Measurements from ENCODE around the gene MPDZ. TPM values are rescaled to one million over a fixed set of nuclear protein-coding genes. Genes with fewer than 3 reads are reported as not detected.
"Not testable (repeated sequence)": the region's sequence is repeated elsewhere in the genome, so short reads cannot be mapped to it uniquely, and the experiment has no call there.

MPDZ gene
- total RNA-seq, 1 donor from 2014 or later: not detected

DNA sequence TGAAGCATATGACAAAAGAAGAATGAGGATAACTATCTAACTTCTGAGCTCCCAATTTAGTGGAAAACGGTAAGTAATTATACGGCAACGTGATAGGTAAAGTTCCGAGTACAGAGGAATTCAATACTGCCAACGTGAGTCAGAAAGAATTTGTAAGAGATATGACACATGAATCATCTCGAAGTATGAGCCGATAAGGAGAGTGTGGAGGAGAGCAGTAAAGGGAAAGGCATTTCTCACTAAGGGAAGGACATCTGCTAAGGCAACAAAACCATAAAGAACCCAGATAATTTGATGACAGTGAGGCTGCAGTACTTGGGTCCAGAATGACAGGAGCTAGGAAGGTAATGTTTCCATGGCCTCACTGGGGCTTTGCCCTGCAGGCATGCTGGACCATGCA lies 11.0 kb downstream of the MPDZ start:
- intact Hi-C loops (cut with micrococcal nuclease): no loop called here

- intact Hi-C loops (cut with micrococcal nuclease): no loop called here
These were observed 11.7 kb downstream of the MPDZ start for GRCh38 chr9:13267743-13268142.

GRCh38 chr9:13266167-13266566 lies 13.3 kb downstream of the MPDZ start:
- intact Hi-C loops (cut with micrococcal nuclease): no loop called here

GRCh38 chr9:13264788-13265187 lies 14.7 kb downstream of the MPDZ start:
- intact Hi-C loops (cut with micrococcal nuclease): no loop called here

DNA sequence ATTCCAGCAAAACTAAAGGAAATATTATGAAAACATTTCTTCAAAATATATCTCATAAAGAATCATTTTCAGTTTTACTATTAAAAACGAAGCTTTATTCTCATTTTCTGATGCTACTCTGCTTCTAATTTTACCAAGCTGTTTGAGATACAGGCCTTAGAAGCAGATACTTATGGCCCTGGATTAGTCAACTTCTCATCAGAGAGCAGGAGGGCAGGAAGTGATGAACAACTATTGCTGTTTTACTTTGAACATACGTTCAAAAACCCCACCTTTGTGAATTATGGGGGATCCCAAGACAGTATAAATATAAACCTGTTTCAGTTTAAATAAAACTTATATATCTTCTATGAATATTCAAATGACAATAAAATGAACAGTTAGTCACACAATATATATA lies 16.0 kb downstream of the MPDZ start:
- intact Hi-C loops (cut with micrococcal nuclease): no loop called here

DNA sequence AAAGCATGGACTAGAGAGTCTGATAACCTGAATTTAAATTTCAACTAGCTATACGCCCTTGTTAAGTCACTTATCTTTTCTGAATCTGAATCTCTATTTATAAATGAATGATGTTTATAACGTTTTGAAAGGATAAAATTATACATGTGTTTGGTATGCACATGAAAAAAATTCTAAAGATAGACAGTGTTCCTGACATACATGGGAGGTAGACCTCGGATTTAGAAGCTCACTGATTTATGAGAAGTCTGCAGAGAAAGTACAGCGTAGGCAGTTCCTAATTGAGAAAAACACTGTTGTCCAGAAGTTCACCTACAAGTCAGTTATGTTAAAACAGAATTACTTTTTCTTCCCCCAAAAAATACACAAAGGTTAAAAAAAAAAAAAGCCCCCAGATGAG lies 26.6 kb downstream of the MPDZ start:
- intact Hi-C loops (cut with micrococcal nuclease): no loop called here

DNA sequence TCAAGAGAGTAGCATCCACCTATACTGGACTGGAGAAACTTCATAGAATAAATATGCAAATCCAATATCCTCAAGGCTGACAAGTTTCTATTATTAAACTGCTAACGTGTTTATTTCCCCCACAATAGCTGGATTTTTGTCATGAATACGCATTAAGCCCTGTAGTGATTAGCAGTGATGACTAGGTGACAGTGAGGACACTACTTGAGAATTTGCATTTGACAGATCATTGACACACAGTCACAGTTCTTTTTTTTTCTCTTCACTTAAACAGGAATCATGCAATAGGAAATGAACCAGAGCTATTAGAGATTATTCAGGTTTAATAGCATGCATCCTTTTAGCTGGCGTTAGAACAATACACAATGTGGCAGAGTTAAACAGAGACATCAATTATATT lies 35.3 kb downstream of the MPDZ start:
- intact Hi-C loops (cut with micrococcal nuclease): no loop called here

- intact Hi-C loops (cut with micrococcal nuclease): no loop called here
These were observed 38.2 kb downstream of the MPDZ start for GRCh38 chr9:13241283-13241682.

DNA sequence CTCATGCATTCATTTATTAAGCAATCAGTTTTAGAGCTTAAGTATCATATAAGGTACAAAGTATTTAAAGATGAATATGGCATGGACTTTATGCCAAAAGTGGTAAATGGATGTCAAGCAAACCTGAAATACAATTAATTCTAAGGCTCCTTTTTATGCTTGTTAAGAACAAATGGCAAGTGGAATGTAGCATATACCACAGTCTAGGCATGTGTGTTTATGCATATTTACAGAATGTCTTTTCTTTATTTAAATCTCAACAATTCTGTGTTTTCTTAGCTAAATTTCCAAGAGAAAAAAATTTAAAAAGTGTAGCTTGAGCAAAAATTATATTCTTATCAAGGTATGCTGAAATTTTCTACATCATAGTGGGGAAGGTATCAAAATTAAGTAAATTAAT lies 39.8 kb downstream of the MPDZ start:
- intact Hi-C loops (cut with micrococcal nuclease): no loop called here

DNA sequence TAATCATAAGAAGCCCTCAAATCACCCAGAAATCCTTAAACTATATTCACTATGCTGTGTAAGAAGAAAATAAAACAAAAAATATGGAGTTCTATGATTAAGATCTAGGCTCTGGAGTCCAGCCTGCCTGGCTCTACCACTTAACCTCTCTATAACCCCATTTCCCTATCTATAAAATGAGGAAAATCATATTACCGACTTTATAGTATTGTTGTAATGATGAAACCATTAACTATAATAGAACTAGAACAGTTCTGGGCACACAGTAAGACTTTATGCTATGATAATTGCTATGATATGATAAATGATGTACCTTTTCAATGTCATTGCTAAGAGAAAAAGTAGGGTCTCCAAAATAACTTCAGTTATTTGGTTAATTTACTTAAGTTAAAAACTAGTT lies 40.3 kb downstream of the MPDZ start:
- intact Hi-C loops (cut with micrococcal nuclease): no loop called here

DNA sequence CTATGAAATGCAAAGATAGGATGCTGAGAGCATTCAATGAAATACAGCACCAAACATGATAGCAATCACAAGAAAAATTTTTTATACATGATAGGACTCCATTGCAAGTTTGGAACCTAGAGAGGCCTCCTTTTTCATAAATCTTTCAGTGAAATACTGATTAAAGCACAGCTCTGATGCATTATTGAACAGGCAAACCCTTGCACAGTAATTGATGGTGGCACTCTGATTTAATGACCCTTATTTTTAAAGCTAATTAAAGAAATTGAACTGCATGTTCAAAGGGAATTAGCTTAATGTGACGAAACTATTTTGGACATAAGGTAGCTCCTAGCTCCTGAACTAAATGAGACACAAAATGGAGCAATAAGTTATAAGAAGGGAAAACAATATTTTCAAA lies 44.6 kb downstream of the MPDZ start:
- intact Hi-C loops (cut with micrococcal nuclease): no loop called here

DNA sequence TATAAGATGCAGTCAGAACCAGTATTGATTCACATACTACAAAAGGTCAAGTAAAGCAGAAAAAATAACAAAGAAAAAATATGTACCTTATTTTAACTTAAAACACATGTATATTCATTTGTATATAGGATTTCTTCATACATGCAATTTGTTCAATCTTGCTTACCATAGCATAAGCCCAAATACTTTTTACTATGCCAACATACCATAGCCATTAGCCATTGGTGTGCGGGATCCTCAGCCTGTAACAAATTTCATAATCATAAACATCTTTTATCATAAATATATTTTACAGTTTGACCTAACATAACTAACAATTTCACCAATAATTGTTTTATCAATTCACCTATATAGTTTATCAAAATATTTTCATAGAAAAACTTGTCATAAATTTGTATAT lies 51.1 kb downstream of the MPDZ start:
- intact Hi-C loops (cut with micrococcal nuclease): no loop called here

- intact Hi-C loops (cut with micrococcal nuclease): no loop called here
These were observed 55.1 kb downstream of the MPDZ start for GRCh38 chr9:13224366-13224765.

DNA sequence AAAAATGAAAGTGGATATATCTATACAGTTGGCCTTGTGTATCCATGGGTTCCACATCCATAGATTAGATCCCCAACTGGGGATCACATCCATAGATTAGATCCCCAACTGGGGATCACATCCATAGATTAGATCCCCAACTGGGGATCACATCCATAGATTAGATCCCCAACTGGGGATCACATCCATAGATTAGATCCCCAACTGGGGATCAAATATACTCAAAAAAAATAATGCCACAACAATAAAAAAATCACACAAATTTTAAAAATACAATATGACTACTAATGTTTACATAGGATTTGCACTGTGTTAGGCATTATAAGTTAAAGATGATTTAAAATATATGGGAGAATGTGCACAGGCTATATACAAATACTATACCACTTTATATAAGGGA lies 56.8 kb downstream of the MPDZ start:
- intact Hi-C loops (cut with micrococcal nuclease): not testable (repeated sequence)

GRCh38 chr9:13221741-13222140 lies 57.8 kb downstream of the MPDZ start:
- intact Hi-C loops (cut with micrococcal nuclease): no loop called here

- intact Hi-C loops (cut with micrococcal nuclease): no loop called here
These were observed 58.7 kb downstream of the MPDZ start for GRCh38 chr9:13220837-13221236.

DNA sequence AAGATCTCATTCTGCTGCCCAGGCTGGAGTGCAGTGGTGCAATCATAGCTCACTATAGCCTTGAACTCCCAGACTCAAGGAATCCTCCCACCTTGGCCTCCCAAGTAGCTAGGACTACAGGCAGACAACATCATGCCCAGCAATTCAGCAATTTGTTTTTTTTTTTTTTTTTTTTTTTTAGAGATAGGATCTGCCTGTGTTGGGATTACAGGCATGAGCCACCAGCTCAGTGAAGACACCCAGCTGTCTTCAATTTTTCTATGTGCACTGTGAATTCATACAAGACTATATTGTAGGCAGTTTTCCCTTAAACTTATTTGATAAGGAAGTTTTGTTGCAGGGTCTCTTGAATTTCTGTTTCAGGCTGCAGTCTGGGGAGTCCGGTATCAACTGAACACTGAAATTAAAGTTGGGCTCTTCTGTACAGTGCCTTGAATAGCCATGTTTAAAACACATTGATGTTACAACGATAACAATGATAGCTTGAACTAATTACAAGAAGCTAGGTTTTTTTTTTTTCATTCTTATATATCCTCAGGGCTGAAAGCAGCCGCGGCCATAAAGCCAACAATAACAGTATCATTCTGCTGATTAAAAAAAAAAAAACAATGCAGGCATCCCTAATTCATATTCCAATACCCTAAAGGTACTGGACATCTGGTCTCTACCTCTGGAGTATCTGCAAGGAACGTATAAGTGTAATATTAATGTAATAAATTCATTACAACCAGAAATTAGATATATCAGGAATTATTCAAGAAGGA lies 63.5 kb downstream of the MPDZ start:
- intact Hi-C loops (cut with micrococcal nuclease): no loop called here

GRCh38 chr9:13213998-13214397 lies 65.5 kb downstream of the MPDZ start:
- intact Hi-C loops (cut with micrococcal nuclease): no loop called here

- intact Hi-C loops (cut with micrococcal nuclease): no loop called here
These were observed 66.2 kb downstream of the MPDZ start for GRCh38 chr9:13213337-13213736.

- intact Hi-C loops (cut with micrococcal nuclease): no loop called here
These were observed 69.2 kb downstream of the MPDZ start for GRCh38 chr9:13210306-13210705.

- intact Hi-C loops (cut with micrococcal nuclease): no loop called here
These were observed 70.0 kb downstream of the MPDZ start for GRCh38 chr9:13209498-13209897.

GRCh38 chr9:13205824-13206223 lies 73.7 kb downstream of the MPDZ start:
- intact Hi-C loops (cut with micrococcal nuclease): no loop called here

GRCh38 chr9:13190040-13190439 lies 89.5 kb downstream of the MPDZ start:
- intact Hi-C loops (cut with micrococcal nuclease): no loop called here

DNA sequence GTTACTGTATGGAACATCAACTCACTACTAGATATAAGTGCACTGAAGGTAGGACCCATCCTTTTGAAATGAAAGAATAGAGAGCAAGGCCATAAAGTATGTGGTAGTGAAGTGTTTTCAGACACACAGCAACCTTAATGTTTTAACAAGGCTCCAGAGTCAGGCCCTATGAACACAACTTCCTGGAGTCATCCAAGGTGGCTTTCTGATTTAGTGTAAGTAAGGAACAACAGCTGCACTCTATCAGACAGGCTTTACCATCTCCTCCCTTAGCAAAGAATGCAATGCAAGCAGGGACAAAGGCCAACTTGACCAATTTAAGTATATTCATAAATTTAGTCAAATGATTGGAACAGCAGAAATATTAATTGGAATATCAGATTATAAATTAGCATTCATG lies 90.1 kb downstream of the MPDZ start:
- intact Hi-C loops (cut with micrococcal nuclease): no loop called here
